ENCODE data around the gene FAM20A.

The FAM20A gene

GRCh38 chr17:68641276-68642117 is 40.3 kb upstream of the FAM20A start:
- TF ChIP-seq CTCF (IDR thresholded peaks at IDR 0.05; ENCODE audit: poor library complexity, severe bottlenecking): no peak
- no peak for ATAC-seq (ENCODE audit: low read depth)
- no peak overlapping the region for H3K27ac ChIP-seq (ENCODE audit: poor library complexity, severe bottlenecking)
- H3K27me3 ChIP-seq (ENCODE audit: insufficient read depth, poor library complexity, severe bottlenecking): peaks cover 36% of the 10 kb centered on the region
- no peak for DNase-seq (ENCODE audit: low spot score)
- H3K4me1 ChIP-seq (ENCODE audit: insufficient read depth, poor library complexity, severe bottlenecking): peaks cover 2% of the 10 kb centered on the region
- H3K9me3 ChIP-seq (ENCODE audit: severe bottlenecking): no peaks in the 10 kb centered on the region
- H3K36me3 ChIP-seq (ENCODE audit: low read depth): no peaks in the 10 kb centered on the region
- H3K4me3 ChIP-seq (ENCODE audit: severe bottlenecking): no peak overlapping the region

- no peak overlapping the region for H3K4me3 ChIP-seq (ENCODE audit: severe bottlenecking)
- ATAC-seq (ENCODE audit: low read depth) (no peak), DNase-seq (ENCODE audit: low spot score) (no peak)
- no peaks in the 10 kb centered on the region for H3K4me1 ChIP-seq (ENCODE audit: insufficient read depth, poor library complexity, severe bottlenecking)
- no peak overlapping the region for H3K27ac ChIP-seq (ENCODE audit: poor library complexity, severe bottlenecking)
- H3K9me3 ChIP-seq (ENCODE audit: severe bottlenecking): no peaks in the 10 kb centered on the region
- no peaks in the 10 kb centered on the region for H3K36me3 ChIP-seq (ENCODE audit: low read depth)
- peaks cover 28% of the 10 kb centered on the region for H3K27me3 ChIP-seq (ENCODE audit: insufficient read depth, poor library complexity, severe bottlenecking)
- no peak for TF ChIP-seq CTCF (IDR thresholded peaks at IDR 0.05; ENCODE audit: poor library complexity, severe bottlenecking)
Measured at GRCh38 chr17:68640242-68640989, 39.2 kb upstream of the FAM20A start.

- no peaks in the 10 kb centered on the region for H3K4me1 ChIP-seq (ENCODE audit: insufficient read depth, poor library complexity, severe bottlenecking)
- no peaks in the 10 kb centered on the region for H3K36me3 ChIP-seq (ENCODE audit: low read depth)
- no peak overlapping the region for H3K4me3 ChIP-seq (ENCODE audit: severe bottlenecking)
- ATAC-seq (ENCODE audit: low read depth): no peak
- no peaks in the 10 kb centered on the region for H3K9me3 ChIP-seq (ENCODE audit: severe bottlenecking)
- H3K27ac ChIP-seq (ENCODE audit: poor library complexity, severe bottlenecking): no peak overlapping the region
- no peaks in the 10 kb centered on the region for H3K27me3 ChIP-seq (ENCODE audit: insufficient read depth, poor library complexity, severe bottlenecking)
- TF ChIP-seq CTCF (IDR thresholded peaks at IDR 0.05; ENCODE audit: poor library complexity, severe bottlenecking): no peak
- no peak for DNase-seq (ENCODE audit: low spot score)
Measured at GRCh38 chr17:68634345-68634876, 33.2 kb upstream of the FAM20A start.

- ATAC-seq (ENCODE audit: low read depth): no peak
- Histone ChIP-seq H3K9me3 (ENCODE audit: severe bottlenecking) (no peaks in the 10 kb centered on the region), H3K4me3 (ENCODE audit: severe bottlenecking) (no peak overlapping the region), H3K27ac (ENCODE audit: poor library complexity, severe bottlenecking) (no peak overlapping the region), H3K4me1 (ENCODE audit: insufficient read depth, poor library complexity, severe bottlenecking) (no peaks in the 10 kb centered on the region), H3K36me3 (ENCODE audit: low read depth) (no peaks in the 10 kb centered on the region), H3K27me3 (ENCODE audit: insufficient read depth, poor library complexity, severe bottlenecking) (no peaks in the 10 kb centered on the region)
- no peak for TF ChIP-seq CTCF (IDR thresholded peaks at IDR 0.05; ENCODE audit: poor library complexity, severe bottlenecking)
- no peak for DNase-seq (ENCODE audit: low spot score)
Measured at GRCh38 chr17:68628576-68628957, 27.4 kb upstream of the FAM20A start.
